Ishikawa (cell line): ENCODE results near the gene SASH1.

Source experiments
- CEBPB ChIP-seq: IDR thresholded peaks from 2 replicates; pipeline ENCODE4 v1.6.1; 2012
- EGR1 ChIP-seq: IDR thresholded peaks from 2 replicates; pipeline ENCODE4 v1.6.1; 2012
- EP300 ChIP-seq: IDR thresholded peaks from 2 replicates; pipeline ENCODE4 v1.6.1; 2012; ENCODE audit warnings: borderline replicate concordance
- FOXM1 ChIP-seq: IDR thresholded peaks from 2 replicates; pipeline ENCODE4 v1.6.1; 2012; ENCODE audit warnings: low read depth, borderline replicate concordance
- NFIC ChIP-seq: IDR thresholded peaks from 2 replicates; pipeline ENCODE4 v1.6.1; 2012
- RAD21 ChIP-seq: IDR thresholded peaks from 2 replicates; pipeline ENCODE4 v1.6.1; 2012; ENCODE audit warnings: low read depth
- REST ChIP-seq: IDR thresholded peaks from 2 replicates; pipeline ENCODE4 v1.6.1; 2012; ENCODE audit warnings: low read depth, mild to moderate bottlenecking
- TAF1 ChIP-seq: IDR thresholded peaks from 2 replicates; pipeline ENCODE4 v1.6.1; 2012; ENCODE audit warnings: low read depth, mild to moderate bottlenecking
- TCF12 ChIP-seq: IDR thresholded peaks from 2 replicates; pipeline ENCODE4 v1.6.1; 2012; ENCODE audit warnings: low read depth
- TEAD4 ChIP-seq: IDR thresholded peaks from 2 replicates; pipeline ENCODE4 v1.6.1; 2012
- YY1 ChIP-seq: IDR thresholded peaks from 2 replicates; pipeline ENCODE4 v1.6.1; 2012; ENCODE audit warnings: low read depth
- ZBTB7A ChIP-seq: IDR thresholded peaks from 2 replicates; pipeline ENCODE4 v1.6.1; 2012; ENCODE audit warnings: low read depth
- TF ChIP-seq, protein P1 (sequence below): IDR thresholded peaks from 2 replicates; pipeline ENCODE4 v1.6.1; 2012
- TF ChIP-seq, protein P2 (sequence below): IDR thresholded peaks from 2 replicates; pipeline ENCODE4 v1.6.1; 2012

The SASH1 gene

DNA sequence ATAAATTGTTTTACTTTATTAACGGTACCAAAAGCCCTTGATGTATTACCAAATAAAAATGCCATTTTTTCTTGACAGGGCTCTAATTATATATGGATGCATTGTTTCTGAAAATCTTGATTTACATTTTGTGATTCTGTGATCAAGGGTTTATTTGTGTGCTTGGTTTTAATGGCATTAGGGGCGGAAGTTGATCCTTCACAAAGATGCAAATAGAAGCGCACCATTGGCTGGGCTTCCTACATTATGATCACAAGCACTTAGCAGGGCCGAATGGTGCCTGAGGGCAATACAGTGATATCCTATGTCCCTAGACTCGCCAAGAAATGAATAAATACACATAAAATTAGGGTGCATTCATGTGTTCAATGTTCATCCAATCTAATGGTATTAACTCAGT lies 231.3 kb downstream of the SASH1 start:
- TF ChIP-seq, protein P1, sequence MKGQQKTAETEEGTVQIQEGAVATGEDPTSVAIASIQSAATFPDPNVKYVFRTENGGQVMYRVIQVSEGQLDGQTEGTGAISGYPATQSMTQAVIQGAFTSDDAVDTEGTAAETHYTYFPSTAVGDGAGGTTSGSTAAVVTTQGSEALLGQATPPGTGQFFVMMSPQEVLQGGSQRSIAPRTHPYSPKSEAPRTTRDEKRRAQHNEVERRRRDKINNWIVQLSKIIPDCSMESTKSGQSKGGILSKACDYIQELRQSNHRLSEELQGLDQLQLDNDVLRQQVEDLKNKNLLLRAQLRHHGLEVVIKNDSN, result no peak
- TF ChIP-seq NFIC, result no peak
- TF ChIP-seq, protein P2, sequence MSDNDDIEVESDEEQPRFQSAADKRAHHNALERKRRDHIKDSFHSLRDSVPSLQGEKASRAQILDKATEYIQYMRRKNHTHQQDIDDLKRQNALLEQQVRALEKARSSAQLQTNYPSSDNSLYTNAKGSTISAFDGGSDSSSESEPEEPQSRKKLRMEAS, result no peak
- no peak for TF ChIP-seq REST
- no peak for TF ChIP-seq TEAD4
- TF ChIP-seq FOXM1, result no peak

- peak; percentile 88 for TF ChIP-seq RAD21
- no peak for TF ChIP-seq FOXM1
- TF ChIP-seq, protein P1, result no peak
- TF ChIP-seq EP300, result no peak
- no peak for TF ChIP-seq REST
Measured at GRCh38 chr6:148577687-148578488, 235.2 kb downstream of the SASH1 start.

- no peak for TF ChIP-seq YY1
- TF ChIP-seq CEBPB, result no peak
- no peak for TF ChIP-seq EGR1
- no peak for TF ChIP-seq EP300
- no peak for TF ChIP-seq TCF12
- TF ChIP-seq ZBTB7A, result no peak
- TF ChIP-seq, protein P1, result no peak
- TF ChIP-seq TAF1, result no peak
- no peak for TF ChIP-seq FOXM1
- no peak for TF ChIP-seq REST
- TF ChIP-seq, protein P2, result no peak
- TF ChIP-seq NFIC, result no peak
Measured at GRCh38 chr6:148578489-148578814, 235.8 kb downstream of the SASH1 start.

- TF ChIP-seq, protein P1, result no peak
- no peak for TF ChIP-seq RAD21
Measured at GRCh38 chr6:148578837-148579565, 236.4 kb downstream of the SASH1 start.
